Gastrocnemius medialis (tissue), 4 donors: Measurements from ENCODE around the gene SMLR1.

Experiments used
- POLR2A ChIP-seq, 2 donors: fragments of 450-650 bp; IDR thresholded peaks; one replicate each; pipeline ENCODE4 v1.6.1; 2017; ENCODE audit warnings: antibody characterized with exemption in 2 of 2, mild to moderate bottlenecking in 2 of 2, moderate library complexity in 2 of 2
- TF ChIP-seq, protein P1 (sequence below), 5 experiments: fragments of 450-650 bp in 3 of 5; fragments of 200-600 bp in 2 of 5; sonication (generic) in 2 of 5; IDR thresholded peaks in 4 of 5; conservative IDR thresholded peaks in 1 of 5; 1 replicate in 4 of 5; 2 replicates in 1 of 5; pipeline ENCODE4 v1.5.1; 2016 to 2019; ENCODE audit warnings: antibody characterized with exemption in 5 of 5, mild to moderate bottlenecking in 3 of 5, moderate library complexity in 3 of 5

- TF ChIP-seq POLR2A (IDR thresholded peaks at IDR 0.05): no peak
- TF ChIP-seq, protein P1, sequence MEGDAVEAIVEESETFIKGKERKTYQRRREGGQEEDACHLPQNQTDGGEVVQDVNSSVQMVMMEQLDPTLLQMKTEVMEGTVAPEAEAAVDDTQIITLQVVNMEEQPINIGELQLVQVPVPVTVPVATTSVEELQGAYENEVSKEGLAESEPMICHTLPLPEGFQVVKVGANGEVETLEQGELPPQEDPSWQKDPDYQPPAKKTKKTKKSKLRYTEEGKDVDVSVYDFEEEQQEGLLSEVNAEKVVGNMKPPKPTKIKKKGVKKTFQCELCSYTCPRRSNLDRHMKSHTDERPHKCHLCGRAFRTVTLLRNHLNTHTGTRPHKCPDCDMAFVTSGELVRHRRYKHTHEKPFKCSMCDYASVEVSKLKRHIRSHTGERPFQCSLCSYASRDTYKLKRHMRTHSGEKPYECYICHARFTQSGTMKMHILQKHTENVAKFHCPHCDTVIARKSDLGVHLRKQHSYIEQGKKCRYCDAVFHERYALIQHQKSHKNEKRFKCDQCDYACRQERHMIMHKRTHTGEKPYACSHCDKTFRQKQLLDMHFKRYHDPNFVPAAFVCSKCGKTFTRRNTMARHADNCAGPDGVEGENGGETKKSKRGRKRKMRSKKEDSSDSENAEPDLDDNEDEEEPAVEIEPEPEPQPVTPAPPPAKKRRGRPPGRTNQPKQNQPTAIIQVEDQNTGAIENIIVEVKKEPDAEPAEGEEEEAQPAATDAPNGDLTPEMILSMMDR (IDR thresholded peaks at IDR 0.05 in 4 of 5, conservative IDR thresholded peaks at IDR 0.05 in 1 of 5): no peak
These were observed 11.7 kb downstream of the SMLR1 start for GRCh38 chr6:130838951-130839350.
